ENCODE measurements around the gene NT5M.

Gene NT5M

GRCh38 chr17:17356149-17356930, 53.2 kb downstream of the NT5M start:
- Histone ChIP-seq H3K27ac (no peak overlapping the region), H3K4me3 (no peak overlapping the region)
- peak; percentile 98 for TF ChIP-seq CTCF (IDR thresholded peaks at IDR 0.05)
- DNase-seq (ENCODE audit: low spot score) = peak; percentile 77

GRCh38 chr17:17356931-17357270, 53.7 kb downstream of the NT5M start:
- DNase-seq (ENCODE audit: low spot score) = no peak
- no peak for TF ChIP-seq CTCF (IDR thresholded peaks at IDR 0.05)
- Histone ChIP-seq H3K27ac (no peak overlapping the region), H3K4me3 (no peak overlapping the region)

DNA sequence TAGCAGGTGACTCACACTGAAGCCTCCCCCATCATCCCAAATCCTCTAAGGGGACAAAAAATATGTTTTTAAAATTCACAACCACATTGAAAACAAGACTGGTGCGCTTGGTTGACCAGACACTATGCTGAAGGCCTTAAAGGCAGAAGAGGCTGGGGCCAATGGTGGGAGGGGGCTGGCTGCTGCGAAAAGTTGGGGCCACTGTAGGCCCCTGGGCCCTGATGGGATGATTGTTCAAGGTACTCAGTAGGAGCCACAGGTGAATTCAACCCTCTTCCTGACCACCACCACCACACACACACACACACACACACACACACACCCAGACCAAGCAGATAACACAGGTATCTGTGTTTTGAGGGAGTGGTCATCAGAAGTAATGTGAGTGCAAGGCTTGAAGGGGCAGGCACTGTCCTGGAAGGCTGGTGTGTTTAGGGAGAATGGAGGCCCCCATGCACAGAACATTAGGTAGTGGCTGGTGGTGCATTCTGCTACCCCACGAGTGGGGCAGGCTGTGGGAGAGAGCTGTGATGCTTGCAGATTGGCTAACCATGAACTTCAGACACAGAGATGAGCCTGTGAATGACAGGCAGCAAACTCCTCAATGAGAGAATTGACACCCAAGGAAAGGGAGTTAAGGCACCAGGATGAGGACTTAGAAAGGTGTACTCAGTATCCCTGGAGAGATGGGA, 55.0 kb downstream of the NT5M start:
- TF ChIP-seq CTCF (IDR thresholded peaks at IDR 0.05) = no peak
- DNase-seq (ENCODE audit: low spot score) = peak; percentile 36
- H3K27ac ChIP-seq = no peak overlapping the region
- no peak overlapping the region for H3K4me3 ChIP-seq

DNA sequence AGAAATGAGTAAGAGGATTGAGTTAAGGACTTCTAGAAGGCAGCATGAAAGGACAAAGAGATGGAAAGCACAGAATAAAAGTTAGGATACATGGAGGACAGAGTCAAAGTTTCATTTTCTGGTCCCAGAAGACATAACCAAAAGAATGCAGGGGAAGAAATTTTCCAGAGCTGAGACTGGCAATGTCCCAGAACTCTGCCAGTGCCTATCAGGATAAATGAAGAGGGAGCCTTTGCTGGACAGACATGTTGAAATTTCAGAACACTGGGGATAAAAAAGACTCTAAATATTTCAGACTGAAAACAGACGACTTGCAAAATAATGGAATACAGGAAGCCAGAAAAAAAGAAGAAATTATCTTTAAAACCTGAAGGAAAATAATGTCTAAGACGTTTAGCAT, 55.7 kb downstream of the NT5M start:
- peak; percentile 9 for DNase-seq (ENCODE audit: low spot score)
- Histone ChIP-seq H3K27ac (no peak overlapping the region), H3K4me3 (no peak overlapping the region)
- no peak for TF ChIP-seq CTCF (IDR thresholded peaks at IDR 0.05)

- peak; percentile 46 for DNase-seq (ENCODE audit: low spot score)
- TF ChIP-seq CTCF (IDR thresholded peaks at IDR 0.05) = no peak
- Histone ChIP-seq H3K4me3 (no peak overlapping the region), H3K27ac (no peak overlapping the region)
Measured at GRCh38 chr17:17359271-17359670, 56.1 kb downstream of the NT5M start.

- no peak for TF ChIP-seq CTCF (IDR thresholded peaks at IDR 0.05)
- H3K4me3 ChIP-seq = no peak overlapping the region
- DNase-seq (ENCODE audit: low spot score) = no peak
- H3K27ac ChIP-seq = no peak overlapping the region
Measured at GRCh38 chr17:17360087-17360730, 57.0 kb downstream of the NT5M start.

All from coronary artery (tissue), 2 donors.